Measurements from ENCODE around the gene PTPRT. TPM values are rescaled to one million over a fixed set of nuclear protein-coding genes. Genes with fewer than 3 reads are reported as not detected.

PTPRT gene
- total and polyA plus RNA-seq, 9 donors = under 0.01 to 3.2 (median 0.22) TPM; not detected in 1

- intact Hi-C loops (cut with DNase I) = no loop called here
- DNase-seq = peak in 2 of 5 donors; percentile 33 to 42
- no peak for TF ChIP-seq EP300 (IDR thresholded peaks at IDR 0.05)
- TF ChIP-seq POLR2A (IDR thresholded peaks at IDR 0.05) = no peak
- TF ChIP-seq, protein P1, sequence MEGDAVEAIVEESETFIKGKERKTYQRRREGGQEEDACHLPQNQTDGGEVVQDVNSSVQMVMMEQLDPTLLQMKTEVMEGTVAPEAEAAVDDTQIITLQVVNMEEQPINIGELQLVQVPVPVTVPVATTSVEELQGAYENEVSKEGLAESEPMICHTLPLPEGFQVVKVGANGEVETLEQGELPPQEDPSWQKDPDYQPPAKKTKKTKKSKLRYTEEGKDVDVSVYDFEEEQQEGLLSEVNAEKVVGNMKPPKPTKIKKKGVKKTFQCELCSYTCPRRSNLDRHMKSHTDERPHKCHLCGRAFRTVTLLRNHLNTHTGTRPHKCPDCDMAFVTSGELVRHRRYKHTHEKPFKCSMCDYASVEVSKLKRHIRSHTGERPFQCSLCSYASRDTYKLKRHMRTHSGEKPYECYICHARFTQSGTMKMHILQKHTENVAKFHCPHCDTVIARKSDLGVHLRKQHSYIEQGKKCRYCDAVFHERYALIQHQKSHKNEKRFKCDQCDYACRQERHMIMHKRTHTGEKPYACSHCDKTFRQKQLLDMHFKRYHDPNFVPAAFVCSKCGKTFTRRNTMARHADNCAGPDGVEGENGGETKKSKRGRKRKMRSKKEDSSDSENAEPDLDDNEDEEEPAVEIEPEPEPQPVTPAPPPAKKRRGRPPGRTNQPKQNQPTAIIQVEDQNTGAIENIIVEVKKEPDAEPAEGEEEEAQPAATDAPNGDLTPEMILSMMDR (IDR thresholded peaks at IDR 0.05) = no peak
- no peaks in the 10 kb centered on the region for H3K36me3 ChIP-seq
- no peaks in the 10 kb centered on the region for H3K4me1 ChIP-seq (ENCODE audit: insufficient read depth)
- H3K27ac ChIP-seq = no peak overlapping the region
- no peaks in the 10 kb centered on the region for H3K27me3 ChIP-seq
- 3 to 16% (median 10%) methylated on average over 6 of the region's 6 CpGs for WGBS, 3 donors
- H3K9me3 ChIP-seq = no peaks in the 10 kb centered on the region
- no peak overlapping the region for H3K4me3 ChIP-seq
These were observed 757.0 kb downstream of the PTPRT start for GRCh38 chr20:42432496-42433334.

DNA sequence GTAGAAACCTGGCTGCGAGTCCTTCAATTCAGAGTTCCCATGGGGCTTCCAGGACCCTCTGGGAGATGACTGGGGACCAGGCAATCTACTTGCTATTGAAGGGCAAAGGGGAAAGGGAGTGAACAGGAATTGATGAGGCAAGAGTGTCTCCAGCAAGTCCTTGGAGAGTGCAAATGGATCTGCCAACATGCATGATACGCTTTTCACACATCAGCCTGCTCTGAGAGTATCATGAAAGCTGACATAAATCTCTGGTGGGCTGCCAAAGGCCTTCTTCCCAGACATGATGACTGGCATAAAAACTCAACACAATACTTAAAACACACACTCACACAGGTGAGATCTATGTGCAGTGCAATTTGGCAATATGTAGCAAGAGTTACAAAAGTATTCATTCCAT, 759.1 kb downstream of the PTPRT start:
- Histone ChIP-seq H3K4me1 (ENCODE audit: insufficient read depth) (no peaks in the 10 kb centered on the region), H3K27ac (no peak overlapping the region), H3K9me3 (no peaks in the 10 kb centered on the region), H3K36me3 (no peaks in the 10 kb centered on the region), H3K27me3 (no peaks in the 10 kb centered on the region), H3K4me3 (no peak overlapping the region)
- TF ChIP-seq EP300 (IDR thresholded peaks at IDR 0.05) (no peak), POLR2A (IDR thresholded peaks at IDR 0.05) (no peak)
- TF ChIP-seq, protein P1 (IDR thresholded peaks at IDR 0.05) = no peak
- intact Hi-C loops (cut with DNase I) = no loop called here
- no peak for DNase-seq
- WGBS, 3 donors = 93 to 95% (median 94%) methylated on average over 2 of the region's 2 CpGs

DNA sequence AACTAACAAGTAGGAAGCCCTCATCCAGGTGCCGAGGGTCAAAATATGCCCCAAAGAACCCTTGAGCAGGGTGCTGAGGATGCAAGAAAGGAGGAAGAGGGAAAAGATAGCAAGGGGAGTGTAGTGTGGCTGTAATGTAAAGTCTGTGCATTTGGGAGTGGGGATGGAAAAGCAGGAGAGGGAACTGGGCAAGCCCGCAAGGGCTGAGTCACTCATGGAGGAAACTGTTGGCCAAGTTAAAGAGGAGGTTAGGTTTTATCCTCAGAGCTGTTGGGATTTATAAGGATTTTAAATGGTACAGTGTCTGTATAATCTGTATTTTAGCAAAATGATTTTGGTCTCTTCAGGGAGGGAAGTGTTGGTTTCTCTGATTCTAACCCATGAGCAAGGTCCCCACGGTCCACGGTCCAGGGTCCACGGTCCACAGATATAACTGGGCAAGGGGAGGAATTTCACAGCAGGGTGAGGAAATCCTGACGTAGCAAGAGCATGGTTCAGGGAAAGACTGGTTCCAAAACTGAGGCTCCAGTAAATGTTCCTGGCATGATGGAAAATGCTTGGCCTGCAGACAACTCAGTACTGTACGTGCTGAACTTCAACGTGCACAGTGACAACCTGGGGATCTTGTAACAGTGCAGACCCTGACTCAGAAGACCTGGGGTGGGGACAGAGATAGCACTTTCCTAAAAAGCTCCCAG, 759.8 kb downstream of the PTPRT start:
- TF ChIP-seq, protein P1 (IDR thresholded peaks at IDR 0.05) = no peak
- TF ChIP-seq EP300 (IDR thresholded peaks at IDR 0.05) (no peak), POLR2A (IDR thresholded peaks at IDR 0.05) (no peak)
- H3K4me3 ChIP-seq = no peak overlapping the region
- H3K36me3 ChIP-seq = no peaks in the 10 kb centered on the region
- no peaks in the 10 kb centered on the region for H3K4me1 ChIP-seq (ENCODE audit: insufficient read depth)
- 62 to 74% (median 70%) methylated on average over 8 of the region's 8 CpGs for WGBS, 3 donors
- intact Hi-C loops (cut with DNase I) = no loop called here
- H3K27me3 ChIP-seq = no peaks in the 10 kb centered on the region
- no peak overlapping the region for H3K27ac ChIP-seq
- no peaks in the 10 kb centered on the region for H3K9me3 ChIP-seq
- DNase-seq = no peak

- TF ChIP-seq, protein P1 (IDR thresholded peaks at IDR 0.05) = no peak
- TF ChIP-seq POLR2A (IDR thresholded peaks at IDR 0.05) = no peak
- no peak for TF ChIP-seq EP300 (IDR thresholded peaks at IDR 0.05)
- intact Hi-C loops (cut with DNase I) = no loop called here
- H3K36me3 ChIP-seq = no peaks in the 10 kb centered on the region
These were observed 769.7 kb downstream of the PTPRT start for GRCh38 chr20:42419814-42420532.

More at GRCh38 chr20:42419814-42420532, 769.7 kb downstream of the PTPRT start:
- Histone ChIP-seq H3K9me3 (no peaks in the 10 kb centered on the region), H3K27ac (no peak overlapping the region), H3K27me3 (no peaks in the 10 kb centered on the region), H3K4me1 (ENCODE audit: insufficient read depth) (no peaks in the 10 kb centered on the region), H3K4me3 (no peak overlapping the region)
- WGBS, 3 donors = 38 to 46% (median 42%) methylated on average over 15 of the region's 15 CpGs
- no peak for DNase-seq

All from ovary (tissue), 9 donors.